Measurements from ENCODE around the gene CAMK2G. TPM values are rescaled to one million over a fixed set of nuclear protein-coding genes. Genes with fewer than 3 reads are reported as not detected.
"Not testable (repeated sequence)": the region's sequence is repeated elsewhere in the genome, so short reads cannot be mapped to it uniquely, and the experiment has no call there.

CAMK2G gene
- polyA plus RNA-seq, 1 of the 3 experiments (the other 2 are of a cell fraction) = 41.4 TPM

DNA sequence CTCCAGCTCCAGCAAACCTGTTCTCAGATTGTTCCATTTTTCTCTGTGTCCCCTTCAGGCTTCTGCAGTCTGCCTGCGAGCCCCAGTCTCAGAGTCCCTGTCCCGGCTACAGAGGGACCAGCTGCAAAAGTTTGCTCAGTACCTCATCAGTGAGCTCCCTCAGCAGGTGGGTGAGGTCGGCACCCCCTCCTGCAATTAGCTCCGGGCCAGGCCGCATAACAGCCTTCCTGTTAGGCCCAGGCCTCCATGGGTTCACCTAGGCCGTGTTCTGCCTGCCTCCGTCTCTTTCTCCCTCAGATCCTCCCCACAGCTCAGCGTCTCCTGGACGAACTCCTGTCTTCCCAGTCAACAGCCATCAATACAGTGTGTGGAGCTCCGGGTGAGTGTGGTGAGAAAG is 84.7 kb downstream of the CAMK2G start (continued):
- TF ChIP-seq, protein P1, sequence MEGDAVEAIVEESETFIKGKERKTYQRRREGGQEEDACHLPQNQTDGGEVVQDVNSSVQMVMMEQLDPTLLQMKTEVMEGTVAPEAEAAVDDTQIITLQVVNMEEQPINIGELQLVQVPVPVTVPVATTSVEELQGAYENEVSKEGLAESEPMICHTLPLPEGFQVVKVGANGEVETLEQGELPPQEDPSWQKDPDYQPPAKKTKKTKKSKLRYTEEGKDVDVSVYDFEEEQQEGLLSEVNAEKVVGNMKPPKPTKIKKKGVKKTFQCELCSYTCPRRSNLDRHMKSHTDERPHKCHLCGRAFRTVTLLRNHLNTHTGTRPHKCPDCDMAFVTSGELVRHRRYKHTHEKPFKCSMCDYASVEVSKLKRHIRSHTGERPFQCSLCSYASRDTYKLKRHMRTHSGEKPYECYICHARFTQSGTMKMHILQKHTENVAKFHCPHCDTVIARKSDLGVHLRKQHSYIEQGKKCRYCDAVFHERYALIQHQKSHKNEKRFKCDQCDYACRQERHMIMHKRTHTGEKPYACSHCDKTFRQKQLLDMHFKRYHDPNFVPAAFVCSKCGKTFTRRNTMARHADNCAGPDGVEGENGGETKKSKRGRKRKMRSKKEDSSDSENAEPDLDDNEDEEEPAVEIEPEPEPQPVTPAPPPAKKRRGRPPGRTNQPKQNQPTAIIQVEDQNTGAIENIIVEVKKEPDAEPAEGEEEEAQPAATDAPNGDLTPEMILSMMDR (IDR thresholded peaks at IDR 0.05) = no peak
- TF ChIP-seq IRF3 (IDR thresholded peaks at IDR 0.05; ENCODE audit: low read depth, low read length) (no peak), TCF12 (IDR thresholded peaks at IDR 0.05) (no peak), USF1 (IDR thresholded peaks at IDR 0.05; ENCODE audit: borderline replicate concordance, low read depth) (no peak), RFX5 (IDR thresholded peaks at IDR 0.05; ENCODE audit: low read length) (no peak), FOXM1 (IDR thresholded peaks at IDR 0.05; ENCODE audit: low read depth) (no peak), FOSL2 (IDR thresholded peaks at IDR 0.05; ENCODE audit: borderline replicate concordance, low read depth) (no peak)
- TF ChIP-seq, protein P2, sequence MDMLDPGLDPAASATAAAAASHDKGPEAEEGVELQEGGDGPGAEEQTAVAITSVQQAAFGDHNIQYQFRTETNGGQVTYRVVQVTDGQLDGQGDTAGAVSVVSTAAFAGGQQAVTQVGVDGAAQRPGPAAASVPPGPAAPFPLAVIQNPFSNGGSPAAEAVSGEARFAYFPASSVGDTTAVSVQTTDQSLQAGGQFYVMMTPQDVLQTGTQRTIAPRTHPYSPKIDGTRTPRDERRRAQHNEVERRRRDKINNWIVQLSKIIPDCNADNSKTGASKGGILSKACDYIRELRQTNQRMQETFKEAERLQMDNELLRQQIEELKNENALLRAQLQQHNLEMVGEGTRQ (IDR thresholded peaks at IDR 0.05; ENCODE audit: borderline replicate concordance, low read depth, low read length) = no peak

- CTCF ChIA-PET = interaction anchor here (1.6 kb wide), 1 partner anchor 27 kb away, joined by 4 read pairs; no protein-coding TSS in a partner anchor
- Histone ChIP-seq H3K9ac (no peak overlapping the region), H3K4me1 (ENCODE audit: control insufficient read depth in 1 of 2, insufficient read depth in 2 of 2, low read depth in 1 of 2, low read length in 1 of 2) (peaks cover 0 to 15% of the 10 kb centered on the region in 2 experiments; a peak in 3 of 4 replicates), H3K9me2 (no peaks in the 10 kb centered on the region), H3K9me3 (no peaks in the 10 kb centered on the region), H3K79me2 (ENCODE audit: insufficient read depth) (peaks cover 47% of the 10 kb centered on the region), H3K4me3 (ENCODE audit: low read depth in 2 of 2, low read length in 1 of 2) (no peak overlapping the region), H2AFZ (ENCODE audit: low read depth) (no peak overlapping the region), H3K27ac (ENCODE audit: low read depth in 2 of 2, low read length in 1 of 2) (no peak overlapping the region; a peak in 1 of 4 replicates), H3F3A (replicated peaks; ENCODE audit: insufficient read depth) (peaks cover 4% of the 10 kb centered on the region), H3K4me2 (no peak overlapping the region), H3K36me3 (replicated peaks in 1 of 2; ENCODE audit: control insufficient read depth in 1 of 2, insufficient read depth in 2 of 2, low read length in 1 of 2) (peaks cover 24 to 53% of the 10 kb centered on the region in 2 experiments), H4K20me1 (ENCODE audit: insufficient read depth) (peaks cover 26% of the 10 kb centered on the region), H3K27me3 (ENCODE audit: insufficient read depth) (no peaks in the 10 kb centered on the region)
- TF ChIP-seq CHD2 (IDR thresholded peaks at IDR 0.05; ENCODE audit: low read length, partially characterized antibody) = no peak
- no peak for TF ChIP-seq MEF2A (IDR thresholded peaks at IDR 0.05; ENCODE audit: borderline replicate concordance, low read depth)
- no peak for TF ChIP-seq SIN3A (IDR thresholded peaks at IDR 0.05; ENCODE audit: borderline replicate concordance, low read depth, low read length)
- TF ChIP-seq FOSL2 (IDR thresholded peaks at IDR 0.05; ENCODE audit: borderline replicate concordance, low read depth) = no peak
- no peak for TF ChIP-seq TAF1 (IDR thresholded peaks at IDR 0.05; ENCODE audit: borderline replicate concordance, low read depth, low read length)
- no peak for TF ChIP-seq RFX5 (IDR thresholded peaks at IDR 0.05; ENCODE audit: low read length)
- TF ChIP-seq RAD21 (IDR thresholded peaks at IDR 0.05; ENCODE audit: low read length) = no peak
- no peak for TF ChIP-seq NRF1 (IDR thresholded peaks at IDR 0.05; ENCODE audit: low read depth, low read length)
- TF ChIP-seq MXI1 (IDR thresholded peaks at IDR 0.05; ENCODE audit: low read depth, low read length) = no peak
- POLR2A ChIA-PET = interaction anchor here (0.5 to 1.4 kb wide), 2 partner anchors 17 to 213 kb away, joined by 3 to 4 read pairs; a partner anchor contains a TSS
- WGBS (ENCODE audit: low lambda C conversion rate) = 92% methylated on average over 14 of the region's 17 CpGs
- DNase-seq = no peak
These were observed 85.3 kb downstream of the CAMK2G start for GRCh38 chr10:73788864-73789658.

DNA sequence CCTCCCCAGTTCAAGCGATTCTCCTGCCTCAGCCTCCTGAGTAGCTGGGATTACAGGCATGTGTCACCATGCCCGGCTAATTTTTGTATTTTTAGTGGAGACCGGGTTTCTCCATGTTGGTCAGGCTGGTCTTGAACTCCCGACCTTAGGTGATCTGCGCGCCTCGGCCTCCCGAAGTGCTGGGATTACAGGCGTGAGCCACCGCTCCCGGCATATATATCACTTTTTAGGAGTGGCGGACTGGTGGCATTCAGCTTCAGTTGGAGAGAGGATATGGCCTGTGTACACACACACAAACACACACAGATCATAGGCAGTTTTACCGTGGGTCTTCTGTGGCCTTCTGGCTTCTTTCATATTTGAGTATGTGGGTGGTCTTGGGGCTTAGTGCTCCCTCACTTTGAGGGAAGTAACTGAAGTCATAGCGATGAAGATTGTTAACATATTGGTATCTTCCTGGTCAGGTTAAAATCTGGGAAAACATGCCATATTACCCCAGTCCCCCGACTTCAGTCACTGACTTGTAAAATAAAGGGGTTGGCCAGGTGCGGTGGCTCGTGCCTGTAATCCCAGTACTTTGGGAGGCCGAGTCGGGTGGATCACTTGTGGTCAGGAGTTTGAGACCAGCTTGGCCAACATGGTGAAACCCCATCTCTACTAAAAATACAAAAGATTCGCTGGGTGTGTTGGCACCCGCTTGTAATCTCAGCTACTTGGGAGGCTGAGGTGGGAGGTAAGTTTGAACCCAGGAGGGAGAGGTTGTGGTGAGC is 87.1 kb downstream of the CAMK2G start:
- H3K27me3 ChIP-seq (ENCODE audit: insufficient read depth); H3F3A ChIP-seq (replicated peaks; ENCODE audit: insufficient read depth); H2AFZ ChIP-seq (ENCODE audit: low read depth); H3K9me3 ChIP-seq; DNase-seq; H3K27ac ChIP-seq (ENCODE audit: low read depth in 2 of 2, low read length in 1 of 2); H3K9me2 ChIP-seq: not testable (repeated sequence)
- peaks cover 26% of the 10 kb centered on the region for H4K20me1 ChIP-seq (ENCODE audit: insufficient read depth)
- peak overlapping the region in 1 of 2 experiments; percentile 93; a peak in 3 of 4 replicates for H3K4me3 ChIP-seq (ENCODE audit: low read depth in 2 of 2, low read length in 1 of 2)
- peaks cover 0 to 20% of the 10 kb centered on the region in 2 experiments; a peak in 3 of 4 replicates for H3K4me1 ChIP-seq (ENCODE audit: control insufficient read depth in 1 of 2, insufficient read depth in 2 of 2, low read depth in 1 of 2, low read length in 1 of 2)
- WGBS (ENCODE audit: low lambda C conversion rate) = 79% methylated on average over 16 of the region's 21 CpGs
- POLR2A ChIA-PET = interaction anchor here (1.0 to 4.0 kb wide), 6 partner anchors 12 to 44 kb away, joined by 4 to 22 read pairs (median 4); partner anchors contain the start of gene SEC24C
- H3K4me2 ChIP-seq = peak overlapping the region; percentile 97
- H3K79me2 ChIP-seq (ENCODE audit: insufficient read depth) = peaks cover 66% of the 10 kb centered on the region
- peak overlapping the region; percentile 86; the same call in 1 of the 2 replicates for H3K9ac ChIP-seq
- CTCF ChIA-PET = interaction anchor here (0.7 to 2.1 kb wide), 5 partner anchors 12 to 25 kb away, joined by 3 to 8 read pairs (median 4); a partner anchor contains a TSS
- H3K36me3 ChIP-seq (replicated peaks in 1 of 2; ENCODE audit: control insufficient read depth in 1 of 2, insufficient read depth in 2 of 2, low read length in 1 of 2) = peaks cover 10 to 35% of the 10 kb centered on the region in 2 experiments
